Ammon's horn (tissue), 1 donor: ENCODE results near the gene TBATA.

Experiments
- DNase-seq: peaks from one replicate; pipeline ENCODE4 v3.0.0-alpha.2; 2016; ENCODE audit warnings: low spot score

TBATA gene

GRCh38 chr10:70742537-70743429 is 42.4 kb downstream of the TBATA start:
- DNase-seq = peak; percentile 47

GRCh38 chr10:70740406-70741288 is 44.5 kb downstream of the TBATA start:
- no peak for DNase-seq

GRCh38 chr10:70738761-70739121 is 46.4 kb downstream of the TBATA start:
- DNase-seq = no peak

- no peak for DNase-seq
Measured at GRCh38 chr10:70738006-70738760, 47.0 kb downstream of the TBATA start.

GRCh38 chr10:70737250-70737649 is 47.9 kb downstream of the TBATA start:
- no peak for DNase-seq

- DNase-seq = no peak
Measured at GRCh38 chr10:70736525-70736924, 48.7 kb downstream of the TBATA start.

- DNase-seq = no peak
Measured at GRCh38 chr10:70735161-70735560, 50.0 kb downstream of the TBATA start.

- no peak for DNase-seq
Measured at GRCh38 chr10:70733051-70733450, 52.1 kb downstream of the TBATA start.

- no peak for DNase-seq
Measured at GRCh38 chr10:70732569-70732968, 52.6 kb downstream of the TBATA start.

GRCh38 chr10:70730955-70731354 is 54.2 kb downstream of the TBATA start:
- no peak for DNase-seq

- peak; percentile 35 for DNase-seq
Measured at GRCh38 chr10:70729763-70730357, 55.3 kb downstream of the TBATA start.

- no peak for DNase-seq
Measured at GRCh38 chr10:70728328-70728727, 56.8 kb downstream of the TBATA start.

- DNase-seq = peak; percentile 83
Measured at GRCh38 chr10:70726909-70727495, 58.2 kb downstream of the TBATA start.

GRCh38 chr10:70723771-70724170 is 61.4 kb downstream of the TBATA start:
- no peak for DNase-seq

- no peak for DNase-seq
Measured at GRCh38 chr10:70722820-70723424, 62.3 kb downstream of the TBATA start.
